Stimulated activated CD4-positive, alpha-beta T cell treated with anti-CD3 and anti-CD28 coated beads, Interleukin-4, amount 100 ng/mL, for 48 hours (primary cell): ENCODE results near the gene SMIM29.
"Not testable (repeated sequence)": the region's sequence is repeated elsewhere in the genome, so short reads cannot be mapped to it uniquely, and the experiment has no call there.

Experiments used
- DNase-seq, 2 donors: peaks; one replicate each; pipeline ENCODE4 v3.0.0-alpha.2; 2020; ENCODE audit warnings: low read depth in 2 of 2

Gene SMIM29

GRCh38 chr6:34248727-34249468, at the start of gene SMIM29:
Gene SMIM29 (minus strand): TSS chr6:34249006. CDS start chr6:34247791, 1,215 bp downstream.
- peak; percentile 95 to 98 for DNase-seq

- DNase-seq: no peak
Observed at GRCh38 chr6:34295721-34296120, 46.9 kb upstream of the SMIM29 start.

DNA sequence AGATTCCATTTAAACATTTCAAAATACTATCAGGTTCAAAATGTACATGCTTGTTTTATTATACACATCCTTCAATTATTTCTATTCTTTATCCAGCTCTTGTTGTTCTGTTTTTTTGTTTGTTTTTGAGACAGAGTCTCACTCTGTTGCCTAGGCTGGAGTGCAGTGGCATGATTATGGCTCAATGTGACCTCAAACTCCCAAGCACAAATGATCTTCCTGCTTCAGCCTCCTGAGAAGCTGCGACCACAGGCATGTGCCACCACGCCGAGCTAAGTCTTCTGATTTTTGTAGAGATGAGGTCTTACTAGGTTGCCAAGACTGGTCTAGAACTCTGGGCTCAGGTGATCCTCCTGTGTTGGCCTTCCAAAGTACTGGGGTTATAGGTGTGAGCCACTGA, 44.1 kb upstream of the SMIM29 start:
- DNase-seq: no peak

DNA sequence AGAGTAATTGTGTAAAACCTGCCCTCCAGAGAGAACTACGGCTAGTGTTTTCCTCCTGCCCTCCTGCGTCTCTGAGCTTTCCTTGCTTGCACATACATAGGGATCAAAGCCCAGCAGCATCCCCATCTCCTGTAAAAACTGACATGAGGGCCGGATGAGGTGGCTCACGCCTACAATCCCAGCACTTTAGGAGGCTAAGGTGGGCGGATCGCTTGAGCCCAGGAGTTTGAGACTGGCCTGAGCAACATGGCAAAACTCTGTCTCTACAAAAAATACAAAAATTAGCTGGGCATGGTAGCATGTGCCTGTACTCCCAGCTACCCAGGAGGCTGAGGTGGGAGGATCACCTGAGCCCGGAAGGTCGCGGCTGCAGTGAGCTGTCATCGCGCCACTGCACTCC, 40.3 kb upstream of the SMIM29 start:
- no peak for DNase-seq

DNA sequence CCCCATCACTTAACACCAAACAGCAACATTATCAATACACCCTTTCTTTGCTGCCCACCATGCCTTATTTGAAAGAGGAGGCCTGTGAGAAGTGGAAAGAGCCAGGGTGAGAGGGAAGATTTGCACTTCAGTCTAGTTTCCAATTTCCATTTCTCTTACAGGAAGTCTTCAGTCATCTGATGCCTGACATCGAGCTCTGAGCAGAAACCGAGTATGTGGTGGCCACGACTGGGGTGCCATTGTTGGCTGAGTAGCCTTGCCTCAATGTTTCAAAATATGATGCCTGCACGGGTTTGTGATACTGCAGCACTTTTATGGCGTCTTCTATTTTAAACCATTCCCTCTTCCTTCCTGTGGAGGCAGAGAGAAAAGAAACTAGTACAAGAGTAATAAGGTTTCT, 39.8 kb upstream of the SMIM29 start:
- DNase-seq: no peak

DNA sequence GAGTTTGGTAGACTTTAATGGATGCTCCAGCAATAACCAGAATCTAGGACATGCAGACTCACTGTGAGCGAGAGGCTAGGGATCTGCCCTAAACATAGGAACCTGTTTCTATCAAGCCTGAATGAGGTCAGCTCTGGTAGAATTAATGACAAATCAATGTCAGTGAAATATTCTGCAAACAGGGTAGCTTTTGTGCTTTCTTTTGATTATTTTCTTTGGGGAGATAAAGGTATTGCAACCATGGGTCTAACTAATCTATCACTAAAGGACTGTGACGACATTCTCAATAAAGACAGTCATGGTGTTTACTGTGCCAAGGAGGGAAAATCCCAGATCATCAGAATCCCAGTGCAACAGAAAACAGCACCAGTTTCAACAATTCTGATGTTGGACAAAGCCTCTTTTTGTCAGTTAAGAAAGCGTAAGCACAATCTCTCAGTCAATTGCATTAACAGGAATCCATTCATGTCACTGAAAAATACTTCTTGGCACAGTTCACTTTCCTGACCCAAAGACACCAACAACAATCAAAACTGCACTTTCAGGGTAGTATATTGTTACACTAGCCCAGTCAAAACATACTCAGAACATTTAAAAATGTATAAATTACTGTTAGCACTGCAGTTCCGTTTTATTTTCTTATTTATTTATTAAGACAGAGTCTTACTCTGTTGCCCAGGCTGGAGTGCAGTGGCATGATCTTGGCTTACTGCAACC, 36.8 kb upstream of the SMIM29 start:
- DNase-seq: no peak

DNA sequence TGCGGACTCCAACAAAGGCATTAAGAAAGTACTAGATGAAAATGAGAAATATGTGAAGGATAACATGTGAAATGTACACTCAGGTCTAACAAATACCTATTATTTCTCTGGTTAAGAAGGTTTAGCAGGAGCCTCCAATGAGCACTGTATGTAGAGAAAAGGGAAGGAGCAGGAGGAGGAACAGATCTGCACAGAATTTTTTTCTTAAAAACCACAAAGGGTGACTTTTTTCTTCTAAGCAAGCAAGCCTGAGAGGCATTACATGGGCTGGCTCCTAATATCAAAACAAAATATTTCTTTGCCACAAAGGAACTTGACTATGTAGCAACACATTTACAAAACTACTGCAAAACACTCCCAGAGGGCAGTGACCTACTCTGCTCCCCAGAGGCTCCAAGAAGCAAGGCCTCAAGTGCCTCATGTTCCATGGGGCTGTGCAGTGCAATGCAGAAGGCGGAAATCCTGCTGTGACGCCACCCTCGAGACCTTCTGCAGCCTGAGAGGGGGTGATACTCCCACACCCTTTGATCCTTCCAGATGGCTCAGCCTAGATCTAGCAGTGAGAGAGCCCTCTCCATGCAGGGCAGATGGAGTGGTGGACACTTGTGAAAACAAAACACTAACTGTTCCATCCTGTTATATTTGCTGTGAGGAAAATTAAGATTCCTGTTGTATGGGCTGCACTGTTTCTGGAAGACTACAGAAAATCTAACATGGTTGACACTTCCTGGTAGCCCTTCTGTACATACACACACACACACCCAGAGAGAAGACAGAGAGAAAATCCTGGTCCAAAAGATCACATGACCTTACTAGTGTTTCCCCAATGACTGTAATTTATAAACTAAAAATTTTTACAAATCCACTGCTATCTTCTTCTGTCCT, 36.0 kb upstream of the SMIM29 start:
- no peak for DNase-seq

DNA sequence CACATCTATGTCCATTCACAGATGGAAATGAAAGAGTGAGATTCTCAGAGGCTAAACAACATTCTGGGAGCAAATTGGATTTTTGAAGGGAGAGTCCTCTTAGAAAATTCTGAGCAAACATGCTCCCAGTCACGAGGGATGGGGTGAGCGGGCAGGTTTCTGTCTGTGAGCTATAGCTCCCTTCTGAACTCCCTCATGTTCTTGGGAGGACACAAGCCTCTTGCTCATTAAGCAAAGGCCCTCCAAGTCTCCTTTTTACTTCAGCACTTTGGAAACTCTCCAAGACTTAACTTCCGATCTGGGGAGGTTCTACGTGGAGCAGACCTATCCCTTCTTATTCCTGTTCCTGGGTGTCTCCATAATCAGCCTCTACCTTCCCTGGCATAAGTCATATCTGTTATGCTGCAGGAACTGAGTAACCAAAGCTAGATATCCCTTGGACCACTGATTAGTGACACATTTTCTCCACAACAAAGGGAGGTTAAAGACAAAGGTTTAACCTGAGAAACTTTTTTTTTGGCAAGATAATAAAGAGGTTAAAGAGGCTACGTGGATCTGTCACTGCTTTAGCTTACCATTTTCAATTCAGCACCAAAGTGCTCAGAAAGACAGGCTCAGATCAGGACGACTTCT, 33.0 kb upstream of the SMIM29 start:
- DNase-seq: no peak

DNA sequence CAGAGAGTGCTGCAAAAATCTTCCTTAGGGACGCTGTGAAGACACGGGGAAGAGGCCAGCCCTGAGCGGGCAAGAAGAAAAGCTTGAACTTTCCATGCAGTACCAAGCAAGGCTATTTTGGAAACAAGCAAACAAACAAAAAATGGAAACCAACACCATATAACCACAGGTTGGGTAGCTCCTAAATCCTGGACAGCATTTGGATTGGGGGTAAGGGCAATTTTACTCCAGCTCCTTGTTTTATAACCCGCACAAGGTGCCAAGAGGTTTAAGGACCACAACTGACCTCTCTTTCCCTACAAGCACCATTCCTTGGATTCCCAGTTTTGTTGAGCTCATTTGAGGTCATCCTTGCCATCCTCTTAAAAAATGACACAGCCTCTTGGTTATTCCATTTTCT, 31.4 kb upstream of the SMIM29 start:
- DNase-seq: no peak

- no peak for DNase-seq
Observed at GRCh38 chr6:34278833-34279232, 30.0 kb upstream of the SMIM29 start.

GRCh38 chr6:34277763-34278112, 28.9 kb upstream of the SMIM29 start:
- no peak for DNase-seq

DNA sequence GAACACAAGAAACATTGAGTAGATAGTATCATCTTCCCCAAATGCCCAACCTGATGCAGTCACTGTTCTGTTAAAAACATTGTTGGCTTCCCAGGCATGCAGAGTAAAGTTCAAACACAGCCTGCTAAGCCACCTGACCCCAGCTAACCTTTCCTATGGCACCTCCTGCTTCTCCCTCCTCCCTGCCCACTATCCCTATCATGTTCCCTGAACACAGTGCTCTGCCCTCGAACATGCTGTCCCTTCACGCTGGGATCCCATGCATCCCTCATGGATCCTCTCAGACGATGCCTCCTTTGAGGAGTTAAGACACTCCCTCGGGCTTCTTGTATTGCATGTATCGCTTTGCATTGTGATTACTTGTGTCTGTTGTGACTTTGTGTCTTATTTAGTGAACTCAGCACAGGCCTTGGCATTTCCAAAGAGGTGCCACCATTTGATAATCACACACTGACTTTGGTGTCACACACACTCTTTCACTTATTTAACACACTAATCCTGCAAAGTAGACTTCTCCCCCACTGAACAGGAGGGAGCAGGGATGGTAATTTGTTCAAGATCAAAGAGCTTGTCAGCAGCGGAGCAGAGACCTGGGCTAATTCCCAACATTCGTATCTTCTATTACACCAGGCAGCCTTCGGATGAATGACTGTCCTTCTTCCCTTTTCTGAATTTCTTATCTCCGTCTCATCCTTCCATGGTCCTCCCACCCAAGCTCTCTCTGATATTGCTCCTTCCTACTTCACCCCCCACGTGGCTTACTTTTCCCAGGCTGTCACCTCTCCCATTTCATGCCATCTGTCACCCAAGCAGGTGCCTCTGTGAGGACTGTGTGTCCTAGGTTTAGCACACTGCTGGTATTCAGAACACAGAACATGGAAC, 28.3 kb upstream of the SMIM29 start:
- DNase-seq: no peak

- no peak for DNase-seq
Observed at GRCh38 chr6:34276191-34276590, 27.4 kb upstream of the SMIM29 start.

GRCh38 chr6:34275128-34275804, 26.5 kb upstream of the SMIM29 start:
- DNase-seq: no peak

DNA sequence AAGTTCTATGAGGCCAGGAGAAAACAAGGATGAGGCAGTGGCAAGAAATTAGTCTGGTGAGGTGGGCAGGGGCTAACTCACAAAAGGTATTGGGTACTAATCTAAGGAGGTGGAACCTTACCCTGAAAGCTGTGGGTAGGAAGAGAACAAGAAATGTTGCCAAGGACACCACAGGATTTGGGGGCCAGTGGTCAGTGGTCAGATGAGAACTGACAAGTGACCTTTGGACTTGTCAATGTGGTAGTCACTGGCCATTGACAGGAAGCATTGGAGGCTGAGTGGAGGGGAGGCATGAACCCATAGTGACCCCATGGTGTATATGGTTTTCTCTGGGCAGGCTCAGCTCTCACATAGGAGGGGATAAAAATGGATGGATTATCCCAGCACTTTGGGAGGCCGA, 25.3 kb upstream of the SMIM29 start:
- DNase-seq: no peak

GRCh38 chr6:34273242-34273805, 24.5 kb upstream of the SMIM29 start:
- DNase-seq: no peak

GRCh38 chr6:34272013-34272926, 23.5 kb upstream of the SMIM29 start:
- DNase-seq: no peak

DNA sequence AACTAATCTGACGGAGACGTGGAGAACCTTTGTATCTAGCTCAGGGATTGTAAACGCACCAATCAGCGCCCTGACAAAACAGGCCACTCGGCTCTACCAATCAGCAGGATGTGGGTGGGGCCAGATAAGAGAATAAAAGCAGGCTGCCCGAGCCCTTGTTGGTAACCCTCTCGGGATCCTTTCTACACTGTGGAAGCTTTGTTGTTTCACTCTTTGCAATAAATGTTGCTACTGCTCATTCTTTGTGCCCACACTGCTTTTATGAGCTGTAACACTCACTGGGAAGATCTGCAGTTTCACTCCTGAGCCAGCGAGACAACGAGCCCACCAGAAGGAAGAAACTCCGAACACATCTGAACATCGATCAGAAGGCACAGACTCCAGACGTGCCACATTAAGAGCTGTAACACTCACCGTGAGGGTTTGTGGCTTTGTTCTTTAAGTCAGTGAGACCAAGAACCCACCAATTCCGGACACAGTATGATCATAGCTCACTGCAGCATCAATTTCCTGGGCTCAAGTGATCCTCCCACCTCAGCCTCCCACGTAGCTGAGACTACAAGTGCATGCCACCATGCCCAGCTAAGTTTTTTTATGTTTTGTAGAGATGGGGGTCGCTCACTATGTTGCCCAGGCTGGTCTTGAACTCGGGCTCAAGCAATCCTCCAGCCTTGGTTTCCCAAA, 21.0 kb upstream of the SMIM29 start:
- DNase-seq: not testable (repeated sequence)
